Adrenal gland (tissue), 5 donors: ENCODE data around the gene NBPF11.
"Not testable (repeated sequence)": the region's sequence is repeated elsewhere in the genome, so short reads cannot be mapped to it uniquely, and the experiment has no call there.

Source experiments
- CTCF ChIP-seq, 6 experiments: fragments of 450-650 bp in 4 of 6; fragments of 200-600 bp in 2 of 6; sonication (generic) in 1 of 6; IDR thresholded peaks; 1 replicate in 5 of 6; 2 replicates in 1 of 6; pipeline versions ENCODE4 v1.5.1 to v1.8.0; 2016 to 2021; ENCODE audit warnings: antibody characterized with exemption in 6 of 6, mild to moderate bottlenecking in 2 of 6, moderate library complexity in 1 of 6
- POLR2A ChIP-seq, 2 donors: fragments of 450-650 bp; IDR thresholded peaks; one replicate each; pipeline ENCODE4 v1.6.1; 2017; ENCODE audit warnings: antibody characterized with exemption in 2 of 2, mild to moderate bottlenecking in 2 of 2, moderate library complexity in 1 of 2
- donor health status: DM: no; HTN: no; CAD: no.

- TF ChIP-seq CTCF, POLR2A (IDR thresholded peaks at IDR 0.05): not testable (repeated sequence)
Measured at GRCh38 chr1:148150945-148151344, 1.1 kb downstream of the NBPF11 start.
